Inflammatory macrophage (primary cell): ENCODE data around the gene MRPL28.
"Not testable (repeated sequence)": the region's sequence is repeated elsewhere in the genome, so short reads cannot be mapped to it uniquely, and the experiment has no call there.

ENCODE experiments used
- DNase-seq, 2 donors: peaks; one replicate each; pipeline ENCODE4 v3.0.0-alpha.2; 2020 to 2022

Gene MRPL28

DNA sequence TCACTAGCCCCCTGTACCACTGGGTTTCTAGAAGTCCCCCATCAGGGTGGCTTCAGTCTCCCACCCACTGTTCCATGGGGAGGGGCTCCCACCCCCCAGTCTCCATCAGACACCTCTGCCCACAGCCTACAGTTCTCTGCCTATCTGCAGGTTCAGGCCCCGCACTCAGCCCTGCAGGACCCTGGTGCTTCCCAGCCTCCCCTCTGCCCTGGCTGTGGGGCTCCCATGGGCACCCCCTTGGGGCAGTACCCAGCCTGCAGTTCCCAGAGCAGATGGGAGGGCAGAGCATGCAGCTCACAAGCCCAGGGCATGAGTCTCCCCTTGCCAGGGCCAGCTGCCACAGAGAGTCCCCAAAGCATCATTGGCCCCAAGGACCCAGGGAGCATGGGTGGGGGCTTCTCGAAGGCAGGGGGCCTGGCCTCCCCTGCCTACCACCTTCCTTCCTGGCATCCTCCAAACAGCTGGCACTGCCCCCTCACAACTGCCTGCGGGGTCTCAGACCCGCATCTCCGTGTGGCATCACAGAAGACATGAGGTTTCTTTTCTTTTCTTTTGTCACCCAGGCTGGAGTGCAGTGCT is 2.8 kb upstream of the MRPL28 start:
- DNase-seq, result no peak

DNA sequence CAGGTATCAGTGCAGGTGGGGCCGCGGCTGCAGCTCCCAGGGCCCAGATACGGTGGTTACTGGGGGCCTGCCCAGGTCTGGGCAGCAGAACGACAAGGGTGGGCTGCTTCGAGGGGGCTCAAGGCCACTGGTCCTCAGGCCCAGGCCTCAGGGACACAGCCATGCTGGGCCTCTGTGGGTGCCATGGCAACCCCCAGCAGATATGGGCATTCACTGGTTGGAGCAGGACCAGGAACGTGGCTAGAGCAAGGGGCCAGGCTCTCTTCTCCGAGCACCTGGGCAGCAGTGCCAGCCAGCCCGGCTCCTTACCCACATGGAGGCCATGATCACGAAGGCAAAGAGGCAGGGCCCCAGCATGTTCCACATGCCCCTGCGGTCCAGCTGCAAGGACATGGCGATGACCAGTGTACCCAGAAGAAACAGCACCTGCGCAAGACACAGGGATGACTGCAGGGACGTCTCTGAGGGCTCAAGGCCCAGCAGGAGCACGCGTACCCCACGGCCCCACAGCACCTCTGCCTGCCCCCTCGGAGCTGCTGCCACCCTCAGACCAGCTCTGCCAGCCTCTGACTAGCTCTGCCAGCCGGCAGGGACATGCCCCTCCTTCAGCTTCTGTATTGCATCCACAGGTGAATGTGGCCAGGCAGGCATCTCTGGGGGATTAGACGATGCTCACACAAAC is 2.1 kb upstream of the MRPL28 start:
- no peak for DNase-seq

- DNase-seq, result no peak
These were observed 1.4 kb upstream of the MRPL28 start for GRCh38 chr16:371515-372301.

DNA sequence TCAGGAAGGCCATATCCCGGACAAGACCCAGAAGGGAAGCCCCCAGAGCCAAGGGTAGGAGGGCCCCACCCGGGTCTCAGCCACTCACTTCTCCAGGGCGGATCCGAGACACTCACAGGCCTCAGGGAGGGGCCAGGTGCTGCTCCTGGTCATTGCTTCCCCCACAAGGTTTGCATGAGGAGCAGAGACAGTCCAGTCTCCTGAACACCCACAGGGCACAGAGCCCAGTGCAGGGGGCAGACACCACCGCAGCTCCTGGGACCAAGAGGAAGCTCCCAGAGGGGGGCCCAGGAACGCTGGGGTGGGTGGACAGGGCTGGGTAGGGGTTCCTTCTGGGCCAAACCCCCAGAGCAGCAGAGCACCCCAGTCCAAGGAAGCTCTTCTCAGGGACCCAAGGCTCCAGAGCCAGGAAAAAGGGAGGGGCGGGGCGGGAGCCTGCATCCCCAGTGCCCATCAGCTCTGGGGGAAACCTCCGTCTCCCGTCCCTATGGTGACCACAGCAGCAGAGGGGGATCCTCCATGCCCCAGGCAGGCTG is 709 bp upstream of the MRPL28 start:
- DNase-seq, result no peak

- DNase-seq, result no peak
These were observed 387 bp downstream of the MRPL28 start for GRCh38 chr16:369866-370436.

- DNase-seq, result no peak
These were observed 968 bp downstream of the MRPL28 start for GRCh38 chr16:369275-369865.

DNA sequence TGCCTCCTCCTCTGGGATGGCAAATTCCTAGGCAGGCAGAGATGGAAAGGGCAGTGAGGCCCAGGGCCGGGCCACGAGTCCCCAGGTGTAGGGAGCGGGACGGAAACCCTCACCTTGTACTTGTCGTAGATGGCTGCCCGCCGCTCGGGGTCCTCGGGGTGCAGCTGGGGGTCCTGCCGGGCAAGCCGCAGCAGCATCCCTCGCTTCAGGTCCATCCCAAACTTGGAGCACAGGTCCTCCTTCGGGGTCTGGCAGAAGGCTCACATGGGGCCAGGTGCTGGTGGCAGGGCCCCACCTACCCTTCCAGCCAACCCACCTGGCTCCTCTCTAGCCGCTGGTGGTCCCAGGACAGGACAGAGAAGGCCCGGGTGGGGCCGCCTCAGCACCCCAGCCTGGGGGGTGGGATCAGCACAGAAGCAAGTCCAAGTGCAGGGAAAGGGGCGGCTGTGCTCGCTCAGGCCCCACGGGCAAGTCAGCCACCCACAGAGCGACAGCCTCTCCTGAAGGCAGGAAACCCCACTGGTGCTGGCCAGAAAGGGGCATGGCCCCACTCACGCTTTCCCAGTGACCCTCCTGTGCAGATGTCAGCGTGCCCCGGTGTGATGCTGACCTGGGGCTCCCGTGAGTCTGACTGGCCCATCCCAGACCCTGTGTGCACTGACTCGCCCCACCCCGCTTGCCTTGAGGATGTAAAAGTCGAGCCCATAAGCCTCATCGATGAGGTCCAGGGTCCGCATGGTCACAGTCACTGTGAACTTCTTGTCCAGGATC is 1.8 kb downstream of the MRPL28 start:
- DNase-seq, result no peak

DNA sequence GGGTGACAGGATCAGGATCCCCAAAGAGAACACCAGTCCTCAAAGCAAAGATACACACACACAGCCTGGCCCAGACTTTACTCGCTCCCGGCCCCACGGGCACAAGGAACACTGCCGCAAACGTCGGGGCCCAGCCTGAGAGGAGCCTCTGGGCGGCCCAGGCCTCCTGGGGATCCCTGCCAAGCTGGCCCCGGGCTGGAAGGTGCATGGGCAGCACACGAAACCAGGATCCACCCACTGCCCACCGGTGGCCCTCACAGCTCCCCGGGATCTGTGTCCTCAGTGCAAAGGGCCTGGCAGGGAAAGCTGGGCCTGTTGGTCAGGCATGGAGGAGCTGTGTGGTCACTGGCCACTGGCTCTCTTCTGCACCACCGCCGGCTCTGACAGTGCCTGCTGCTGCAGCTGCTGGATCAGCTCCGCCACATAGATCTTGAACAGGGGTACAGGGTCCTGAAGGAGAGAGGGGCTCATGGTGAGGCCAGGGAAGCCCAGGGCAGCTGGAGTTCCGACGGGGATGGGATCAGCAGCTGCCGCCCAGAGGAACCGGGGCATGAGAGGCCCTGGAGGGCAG is 2.9 kb downstream of the MRPL28 start:
- no peak for DNase-seq

GRCh38 chr16:366476-366875 is 3.9 kb downstream of the MRPL28 start:
- no peak for DNase-seq

DNA sequence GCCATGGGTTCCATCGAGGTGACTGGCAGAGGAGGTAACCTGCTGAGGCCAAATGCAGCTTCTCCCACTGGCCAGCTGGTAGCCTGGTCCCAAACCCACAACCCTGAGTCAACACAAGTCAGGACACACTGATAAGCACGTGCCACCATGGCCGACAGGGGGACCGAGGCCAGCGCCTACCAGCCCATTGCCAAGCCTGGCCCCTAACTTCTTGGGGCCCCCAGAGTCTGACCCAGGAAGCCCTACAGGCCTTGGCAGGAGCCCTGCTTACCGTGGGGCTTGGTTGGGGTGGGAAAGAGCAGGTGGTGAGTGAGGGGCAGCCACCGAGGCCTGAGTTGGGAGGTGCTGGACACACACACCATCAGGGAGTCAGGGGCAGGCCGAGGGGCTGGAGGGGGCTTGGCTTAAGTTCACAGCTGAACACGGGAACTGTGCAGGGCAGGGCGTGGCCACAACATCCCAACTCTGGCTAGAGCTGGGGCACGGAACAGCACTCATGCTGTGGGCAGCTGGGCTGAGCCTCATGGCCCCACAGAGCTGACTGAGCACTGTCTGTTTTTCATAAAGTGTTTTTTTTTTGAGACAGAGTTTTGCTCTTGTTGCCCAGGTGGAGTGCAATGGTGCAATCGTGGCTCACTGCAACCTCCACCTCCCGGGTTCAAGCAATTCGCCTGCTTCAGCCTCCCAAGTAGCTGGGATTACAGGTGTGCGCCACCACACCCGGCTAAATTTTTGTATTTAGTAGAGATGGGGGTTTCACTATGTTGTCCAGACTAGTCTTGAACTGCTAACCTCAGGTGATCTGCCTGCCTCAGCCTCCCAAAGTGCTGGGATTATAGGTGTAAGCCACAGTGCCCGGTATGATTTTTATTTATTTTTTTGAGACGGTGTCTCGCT is 5.5 kb downstream of the MRPL28 start:
- no peak for DNase-seq

- DNase-seq, result no peak
These were observed 6.4 kb downstream of the MRPL28 start for GRCh38 chr16:363766-364490.

- no peak for DNase-seq
These were observed 7.1 kb downstream of the MRPL28 start for GRCh38 chr16:363110-363765.

DNA sequence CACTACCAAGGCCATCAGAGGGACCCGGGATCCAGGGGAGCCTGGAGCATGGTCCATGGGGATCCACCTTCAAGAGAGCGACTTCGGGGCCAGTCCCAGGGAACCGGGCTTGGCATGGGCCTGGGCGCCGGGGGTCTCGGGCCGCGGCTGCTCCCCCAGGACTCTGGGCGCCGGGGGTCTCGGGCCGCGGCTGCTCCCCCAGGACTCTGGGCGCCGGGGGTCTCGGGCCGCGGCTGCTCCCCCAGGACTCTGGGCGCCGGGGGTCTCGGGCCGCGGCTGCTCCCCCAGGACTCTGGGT is 7.7 kb downstream of the MRPL28 start:
- not testable (repeated sequence) for DNase-seq

DNA sequence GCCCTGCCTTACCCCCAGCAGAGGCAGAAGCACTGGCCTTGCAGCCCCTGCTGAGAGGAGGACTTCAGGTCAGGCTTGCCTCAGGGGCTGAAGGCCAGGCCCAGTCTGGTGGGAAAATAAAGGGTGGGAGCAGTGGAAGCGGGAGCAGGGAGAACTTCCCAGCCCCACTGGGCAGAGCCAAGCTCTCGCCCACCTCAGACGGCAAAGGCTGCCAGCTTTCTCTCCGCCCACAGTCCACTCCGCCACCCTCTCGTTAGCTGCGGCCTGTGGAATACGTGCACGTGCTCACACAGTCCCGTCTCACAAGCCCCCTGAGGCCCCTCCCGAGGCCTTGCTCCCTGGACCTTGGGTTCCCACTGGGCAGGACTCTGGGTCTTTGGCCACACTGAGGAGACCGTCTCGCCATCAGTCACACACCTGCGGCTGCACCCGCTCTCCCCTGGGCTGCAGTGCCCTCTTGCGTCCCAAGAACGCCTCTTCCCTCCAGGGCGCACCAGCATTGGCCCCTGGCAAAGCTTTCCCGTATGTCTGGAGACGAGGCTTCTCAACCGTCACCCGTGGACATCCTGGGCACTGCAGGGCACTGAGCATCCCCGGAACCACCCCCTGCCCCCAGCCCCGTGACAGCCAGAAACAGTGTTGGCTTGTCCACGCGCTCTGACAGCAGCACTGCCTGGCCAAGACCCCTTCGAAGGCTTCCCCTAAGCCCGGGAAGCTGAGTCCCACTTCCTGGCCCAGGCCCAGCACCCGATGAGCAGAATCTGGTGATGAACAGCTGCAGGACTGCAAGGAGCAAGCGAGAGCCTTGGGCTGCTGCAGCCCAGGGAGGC is 8.3 kb downstream of the MRPL28 start:
- peak; percentile 69 to 74 for DNase-seq

- DNase-seq, result no peak
These were observed 8.9 kb downstream of the MRPL28 start for GRCh38 chr16:361341-361871.

- DNase-seq, result no peak
These were observed 9.5 kb downstream of the MRPL28 start for GRCh38 chr16:360698-361336.

GRCh38 chr16:359871-360697 is 10.3 kb downstream of the MRPL28 start:
- DNase-seq, result no peak
